Stimulated activated CD8-positive, alpha-beta memory T cell treated with anti-CD3 and anti-CD28 coated beads, Interleukin-2, amount 100 ng/mL, for 48 hours (primary cell): ENCODE measurements around the gene ESPL1.
"Not testable (repeated sequence)": the region's sequence is repeated elsewhere in the genome, so short reads cannot be mapped to it uniquely, and the experiment has no call there.

Experiments used
- DNase-seq, 2 donors: peaks; one replicate each; pipeline ENCODE4 v3.0.0-alpha.2; 2020; ENCODE audit warnings: low read depth in 2 of 2

ESPL1 gene

GRCh38 chr12:53299101-53299453 is 31.0 kb downstream of the ESPL1 start:
- peak in 1 of 2 donors; percentile 27 for DNase-seq

- peak; percentile 68 to 84 for DNase-seq
Measured at GRCh38 chr12:53299454-53300180, 31.5 kb downstream of the ESPL1 start, which contains the start of gene MYG1. TSS of gene MYG1 (plus strand) at chr12:53299695. CDS start at chr12:53299738, 43 bp downstream.

- DNase-seq = no peak
Measured at GRCh38 chr12:53300187-53300586, 32.1 kb downstream of the ESPL1 start.

GRCh38 chr12:53302903-53303302 is 34.8 kb downstream of the ESPL1 start:
- no peak for DNase-seq

- no peak for DNase-seq
Measured at GRCh38 chr12:53306826-53307225, 38.7 kb downstream of the ESPL1 start.

GRCh38 chr12:53308276-53308675 is 40.2 kb downstream of the ESPL1 start:
- no peak for DNase-seq

GRCh38 chr12:53313996-53314395 is 45.9 kb downstream of the ESPL1 start:
- DNase-seq = no peak

GRCh38 chr12:53320352-53321195 is 52.5 kb downstream of the ESPL1 start:
- DNase-seq = no peak

- DNase-seq = peak; percentile 35 to 40
Measured at GRCh38 chr12:53324113-53324778, 56.1 kb downstream of the ESPL1 start.

GRCh38 chr12:53324779-53325510 is 56.8 kb downstream of the ESPL1 start:
- DNase-seq = peak; percentile 86 to 89

GRCh38 chr12:53325511-53326061 is 57.5 kb downstream of the ESPL1 start:
- DNase-seq = peak in 1 of 2 donors; percentile 18

GRCh38 chr12:53326460-53327185 is 58.5 kb downstream of the ESPL1 start:
- no peak for DNase-seq

GRCh38 chr12:53327435-53328042 is 59.4 kb downstream of the ESPL1 start:
- no peak for DNase-seq

GRCh38 chr12:53328043-53328435 is 59.9 kb downstream of the ESPL1 start:
- DNase-seq = no peak

- DNase-seq = no peak
Measured at GRCh38 chr12:53330671-53331070, 62.6 kb downstream of the ESPL1 start.

GRCh38 chr12:53332339-53332738 is 64.2 kb downstream of the ESPL1 start:
- not testable (repeated sequence) for DNase-seq

GRCh38 chr12:53332744-53333143 is 64.6 kb downstream of the ESPL1 start:
- no peak for DNase-seq

GRCh38 chr12:53333289-53333688 is 65.2 kb downstream of the ESPL1 start:
- no peak for DNase-seq

- no peak for DNase-seq
Measured at GRCh38 chr12:53333845-53334244, 65.7 kb downstream of the ESPL1 start.

GRCh38 chr12:53334822-53335221 is 66.7 kb downstream of the ESPL1 start:
- no peak for DNase-seq
